ENCODE data around the gene ZCCHC4. TPM values are rescaled to one million over a fixed set of nuclear protein-coding genes. Genes with fewer than 3 reads are reported as not detected.

Gene ZCCHC4
- polyA plus RNA-seq, 1 donor: 12.2 TPM

DNA sequence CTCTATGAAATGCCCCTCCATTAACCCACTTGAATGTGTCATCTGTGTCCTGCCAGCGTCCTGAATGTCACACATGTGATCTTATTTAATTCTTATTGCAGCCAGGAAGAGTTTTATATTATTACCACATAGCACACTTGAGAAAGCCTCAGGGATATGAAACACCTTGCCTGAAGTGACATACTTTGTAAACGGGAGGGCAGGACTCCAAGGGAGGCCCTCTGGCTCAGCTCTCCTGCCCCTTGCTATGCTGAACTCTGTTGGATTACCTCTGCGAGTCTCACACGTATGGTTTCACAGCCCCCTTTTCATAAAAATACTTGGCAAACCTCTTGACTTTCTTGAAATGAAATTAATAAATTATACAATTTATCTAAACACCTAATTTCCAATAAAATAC is 11.1 kb upstream of the ZCCHC4 start:
- H3K27ac ChIP-seq (ENCODE audit: low read length): no peak overlapping the region

DNA sequence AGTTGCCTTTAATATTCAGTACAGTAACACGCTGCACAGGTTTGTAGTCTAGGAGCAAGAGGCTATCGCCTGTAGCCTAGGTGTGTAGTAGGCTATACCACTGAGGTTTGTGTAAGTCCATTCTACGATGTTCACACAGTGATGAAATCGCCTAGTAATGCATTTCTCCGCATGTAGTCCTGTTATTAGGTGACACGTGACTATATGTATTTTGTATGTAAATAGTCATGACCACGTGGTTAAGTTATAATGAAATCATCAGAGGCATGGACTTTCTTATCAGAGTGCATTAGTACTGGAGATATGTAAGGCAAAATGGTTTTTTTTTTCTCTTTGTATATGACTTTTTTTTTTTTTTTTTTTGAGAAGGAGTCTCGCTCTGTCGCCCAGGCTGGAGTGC is 9.9 kb upstream of the ZCCHC4 start:
- DNase-seq: no peak
- Histone ChIP-seq H3K27ac (ENCODE audit: low read length) (no peak overlapping the region), H3K36me3 (ENCODE audit: control insufficient read depth, insufficient read depth, low read length) (no peaks in the 10 kb centered on the region), H3K4me3 (ENCODE audit: low read length) (no peak overlapping the region), H3K9me3 (ENCODE audit: control insufficient read depth, low read depth, low read length) (no peaks in the 10 kb centered on the region), H3K4me1 (ENCODE audit: control insufficient read depth, insufficient read depth, low read length) (peaks cover 8% of the 10 kb centered on the region), H3K27me3 (ENCODE audit: control insufficient read depth, insufficient read depth, low read length) (no peaks in the 10 kb centered on the region)
- WGBS (ENCODE audit: insufficient coverage, low lambda C conversion rate): no CpG with 5 or more reads among the region's 9 CpGs

More for the DNA sequence above, 11.1 kb upstream of the ZCCHC4 start:
- Histone ChIP-seq H3K4me1 (ENCODE audit: control insufficient read depth, insufficient read depth, low read length) (peaks cover 8% of the 10 kb centered on the region), H3K27me3 (ENCODE audit: control insufficient read depth, insufficient read depth, low read length) (no peaks in the 10 kb centered on the region), H3K36me3 (ENCODE audit: control insufficient read depth, insufficient read depth, low read length) (no peaks in the 10 kb centered on the region), H3K4me3 (ENCODE audit: low read length) (no peak overlapping the region), H3K9me3 (ENCODE audit: control insufficient read depth, low read depth, low read length) (no peaks in the 10 kb centered on the region)
- 80% methylated on average over 1 of the region's 4 CpGs for WGBS (ENCODE audit: insufficient coverage, low lambda C conversion rate)
- no peak for DNase-seq

DNA sequence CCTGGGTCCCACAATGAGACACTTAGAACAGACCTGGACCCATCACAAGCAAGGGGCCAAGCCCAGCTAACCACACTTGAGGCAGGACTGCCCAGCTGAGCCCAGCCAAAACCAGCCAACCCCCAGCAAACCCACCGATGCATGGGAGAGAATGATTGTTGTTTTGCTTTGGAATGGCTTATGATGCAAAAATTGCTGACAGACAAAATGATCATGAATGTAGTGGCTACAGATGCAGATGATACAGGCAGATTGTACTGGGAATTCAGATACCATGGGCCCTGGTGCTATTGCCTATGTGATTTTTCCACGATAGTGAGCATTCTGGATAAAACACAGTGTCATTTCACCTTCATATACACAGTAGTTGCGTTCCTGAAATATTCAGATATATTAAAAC is 9.0 kb upstream of the ZCCHC4 start:
- H3K9me3 ChIP-seq (ENCODE audit: control insufficient read depth, low read depth, low read length): no peaks in the 10 kb centered on the region
- peaks cover 8% of the 10 kb centered on the region for H3K4me1 ChIP-seq (ENCODE audit: control insufficient read depth, insufficient read depth, low read length)
- no peak overlapping the region for H3K4me3 ChIP-seq (ENCODE audit: low read length)
- DNase-seq: no peak
- H3K36me3 ChIP-seq (ENCODE audit: control insufficient read depth, insufficient read depth, low read length): no peaks in the 10 kb centered on the region
- no peaks in the 10 kb centered on the region for H3K27me3 ChIP-seq (ENCODE audit: control insufficient read depth, insufficient read depth, low read length)
- WGBS (ENCODE audit: insufficient coverage, low lambda C conversion rate): 83% methylated on average over 1 of the region's 3 CpGs
- no peak overlapping the region for H3K27ac ChIP-seq (ENCODE audit: low read length)

DNA sequence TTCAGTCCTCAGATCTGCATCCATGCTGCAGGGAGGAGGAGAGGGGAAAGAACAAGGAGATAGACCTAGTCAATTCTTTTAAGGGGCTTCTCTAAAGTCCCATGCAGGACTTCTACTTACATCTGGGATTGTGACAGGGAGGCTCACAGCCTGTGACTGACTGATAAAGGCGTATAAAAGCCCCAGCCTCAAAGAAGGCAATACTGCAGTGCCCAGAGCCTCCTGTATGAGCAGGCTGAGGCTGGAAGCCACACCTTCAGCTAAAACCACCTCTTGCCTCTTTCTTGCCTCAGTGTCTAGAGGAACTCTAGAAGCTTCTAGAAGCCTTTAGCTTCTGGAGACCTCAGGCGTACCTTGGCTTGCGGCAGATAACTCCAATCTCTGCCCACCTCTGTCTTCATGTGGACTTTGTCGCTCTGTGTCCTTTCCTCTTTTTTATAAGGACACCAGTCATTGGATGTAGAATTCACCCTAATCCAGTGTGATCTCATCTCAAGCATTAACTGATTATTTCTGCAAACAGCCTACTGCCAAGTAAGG is 6.0 kb upstream of the ZCCHC4 start:
- no peak overlapping the region for H3K4me3 ChIP-seq (ENCODE audit: low read length)
- no peak for DNase-seq
- no peaks in the 10 kb centered on the region for H3K27me3 ChIP-seq (ENCODE audit: control insufficient read depth, insufficient read depth, low read length)
- no peaks in the 10 kb centered on the region for H3K4me1 ChIP-seq (ENCODE audit: control insufficient read depth, insufficient read depth, low read length)
- H3K27ac ChIP-seq (ENCODE audit: low read length): no peak overlapping the region
- no peaks in the 10 kb centered on the region for H3K36me3 ChIP-seq (ENCODE audit: control insufficient read depth, insufficient read depth, low read length)
- no CpG with 5 or more reads among the region's 4 CpGs for WGBS (ENCODE audit: insufficient coverage, low lambda C conversion rate)
- no peaks in the 10 kb centered on the region for H3K9me3 ChIP-seq (ENCODE audit: control insufficient read depth, low read depth, low read length)

DNA sequence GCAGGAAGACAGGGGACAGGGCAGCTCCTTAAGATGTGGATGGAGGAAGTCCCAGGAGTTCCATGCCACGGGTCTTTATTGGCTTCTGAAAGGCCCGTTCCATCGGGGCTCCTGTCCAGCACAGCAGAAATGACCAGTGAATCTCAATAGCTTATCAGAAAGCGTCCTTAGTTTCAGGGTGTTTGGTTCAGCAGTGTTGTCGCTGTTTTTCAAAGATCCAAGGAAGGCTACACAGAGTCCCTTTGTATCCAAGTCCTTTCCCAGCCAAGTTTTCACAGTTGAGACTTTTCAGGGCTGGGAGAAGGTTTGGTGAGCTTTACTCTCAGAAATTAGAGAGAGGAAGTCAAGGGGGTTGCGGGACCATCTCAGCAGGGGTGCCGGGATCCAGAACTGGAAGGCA is 5.0 kb upstream of the ZCCHC4 start:
- H3K9me3 ChIP-seq (ENCODE audit: control insufficient read depth, low read depth, low read length): no peaks in the 10 kb centered on the region
- no peak overlapping the region for H3K27ac ChIP-seq (ENCODE audit: low read length)
- no peaks in the 10 kb centered on the region for H3K4me1 ChIP-seq (ENCODE audit: control insufficient read depth, insufficient read depth, low read length)
- H3K4me3 ChIP-seq (ENCODE audit: low read length): no peak overlapping the region
- H3K27me3 ChIP-seq (ENCODE audit: control insufficient read depth, insufficient read depth, low read length): no peaks in the 10 kb centered on the region
- no peak for DNase-seq
- H3K36me3 ChIP-seq (ENCODE audit: control insufficient read depth, insufficient read depth, low read length): no peaks in the 10 kb centered on the region
- WGBS (ENCODE audit: insufficient coverage, low lambda C conversion rate): no CpG with 5 or more reads among the region's 7 CpGs

DNA sequence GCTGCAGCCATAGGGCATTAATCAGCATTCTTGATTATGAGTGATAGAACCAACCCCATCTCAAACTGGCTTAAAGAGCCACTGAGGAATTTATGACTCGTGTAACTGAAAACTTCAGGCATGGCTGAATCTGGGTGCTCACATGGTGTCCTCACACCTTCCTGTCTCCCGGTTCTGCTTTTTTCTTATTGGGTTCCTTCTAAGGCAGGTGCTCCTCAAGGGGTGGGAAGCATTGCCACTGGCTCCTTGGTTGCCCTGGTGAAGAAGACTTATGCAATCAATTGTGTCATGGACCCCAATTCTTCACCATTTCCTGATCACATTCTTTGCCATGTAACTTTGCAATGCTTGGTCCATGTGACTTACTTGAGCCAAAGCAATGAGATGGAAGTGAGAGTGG is 4.3 kb upstream of the ZCCHC4 start:
- Histone ChIP-seq H3K4me1 (ENCODE audit: control insufficient read depth, insufficient read depth, low read length) (no peaks in the 10 kb centered on the region), H3K27ac (ENCODE audit: low read length) (no peak overlapping the region), H3K36me3 (ENCODE audit: control insufficient read depth, insufficient read depth, low read length) (no peaks in the 10 kb centered on the region), H3K27me3 (ENCODE audit: control insufficient read depth, insufficient read depth, low read length) (no peaks in the 10 kb centered on the region), H3K4me3 (ENCODE audit: low read length) (no peak overlapping the region), H3K9me3 (ENCODE audit: control insufficient read depth, low read depth, low read length) (no peaks in the 10 kb centered on the region)
- no CpG with 5 or more reads among the region's 2 CpGs for WGBS (ENCODE audit: insufficient coverage, low lambda C conversion rate)
- DNase-seq: no peak

DNA sequence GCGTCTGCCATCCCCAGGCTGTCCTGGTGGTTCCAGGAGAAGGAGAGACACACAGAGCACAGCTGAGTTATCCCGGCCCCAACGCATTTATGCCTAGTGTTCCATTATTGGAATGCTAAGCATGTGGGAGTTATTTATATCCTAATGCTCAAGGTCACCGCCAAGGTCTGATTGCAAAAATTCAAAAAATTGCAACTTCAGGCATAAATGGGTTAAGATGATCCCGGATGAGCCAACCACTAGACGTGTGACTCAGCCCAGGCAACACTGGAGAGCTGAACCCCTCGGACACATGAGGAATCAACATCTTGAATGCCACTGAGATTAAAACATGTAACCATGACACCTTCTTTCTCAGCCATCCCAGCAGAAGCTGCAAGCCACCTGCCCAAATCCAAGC is 3.8 kb upstream of the ZCCHC4 start:
- DNase-seq: no peak
- no peaks in the 10 kb centered on the region for H3K9me3 ChIP-seq (ENCODE audit: control insufficient read depth, low read depth, low read length)
- no peak overlapping the region for H3K27ac ChIP-seq (ENCODE audit: low read length)
- H3K27me3 ChIP-seq (ENCODE audit: control insufficient read depth, insufficient read depth, low read length): no peaks in the 10 kb centered on the region
- no peak overlapping the region for H3K4me3 ChIP-seq (ENCODE audit: low read length)
- H3K4me1 ChIP-seq (ENCODE audit: control insufficient read depth, insufficient read depth, low read length): no peaks in the 10 kb centered on the region
- H3K36me3 ChIP-seq (ENCODE audit: control insufficient read depth, insufficient read depth, low read length): no peaks in the 10 kb centered on the region
- WGBS (ENCODE audit: insufficient coverage, low lambda C conversion rate): no CpG with 5 or more reads among the region's 7 CpGs

DNA sequence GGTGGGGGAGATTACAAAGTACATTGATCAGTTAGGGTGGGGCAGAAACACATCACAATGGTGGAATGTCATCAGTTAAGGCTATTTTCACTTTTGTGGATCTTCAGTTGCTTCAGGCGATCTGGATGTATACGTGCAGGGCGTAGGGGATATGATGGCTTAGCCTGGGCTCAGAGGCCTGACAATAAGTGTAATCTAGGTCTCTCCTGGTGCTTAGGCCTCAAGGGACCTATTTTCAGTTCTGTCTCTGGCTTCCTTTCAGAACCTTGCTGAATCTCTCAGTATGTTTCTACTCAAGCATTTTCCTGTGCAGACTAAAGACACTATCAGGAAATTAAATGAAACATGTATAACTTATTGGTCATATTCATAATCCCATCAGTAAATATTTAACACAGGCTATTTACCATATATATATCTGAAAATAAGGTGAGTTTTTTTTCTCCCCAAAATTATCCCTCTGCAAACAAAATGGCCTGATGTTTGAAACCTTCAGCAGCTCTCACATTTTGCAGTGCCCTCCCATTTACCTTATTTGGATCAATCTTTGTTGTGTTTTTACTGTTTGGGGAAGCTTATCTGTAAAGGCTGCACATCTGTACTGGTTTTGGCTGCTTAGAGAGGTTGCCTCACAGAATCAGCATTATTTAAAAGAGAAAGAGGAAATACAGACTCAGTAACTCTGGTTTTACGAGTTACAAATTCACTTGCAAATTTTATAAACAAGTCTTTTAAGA is 2.3 kb upstream of the ZCCHC4 start:
- Histone ChIP-seq H3K9me3 (ENCODE audit: control insufficient read depth, low read depth, low read length) (no peaks in the 10 kb centered on the region), H3K36me3 (ENCODE audit: control insufficient read depth, insufficient read depth, low read length) (no peaks in the 10 kb centered on the region), H3K27me3 (ENCODE audit: control insufficient read depth, insufficient read depth, low read length) (no peaks in the 10 kb centered on the region), H3K4me3 (ENCODE audit: low read length) (no peak overlapping the region), H3K27ac (ENCODE audit: low read length) (no peak overlapping the region), H3K4me1 (ENCODE audit: control insufficient read depth, insufficient read depth, low read length) (peaks cover 2% of the 10 kb centered on the region)
- DNase-seq: no peak
- WGBS (ENCODE audit: insufficient coverage, low lambda C conversion rate): no CpG with 5 or more reads among the region's 4 CpGs

DNA sequence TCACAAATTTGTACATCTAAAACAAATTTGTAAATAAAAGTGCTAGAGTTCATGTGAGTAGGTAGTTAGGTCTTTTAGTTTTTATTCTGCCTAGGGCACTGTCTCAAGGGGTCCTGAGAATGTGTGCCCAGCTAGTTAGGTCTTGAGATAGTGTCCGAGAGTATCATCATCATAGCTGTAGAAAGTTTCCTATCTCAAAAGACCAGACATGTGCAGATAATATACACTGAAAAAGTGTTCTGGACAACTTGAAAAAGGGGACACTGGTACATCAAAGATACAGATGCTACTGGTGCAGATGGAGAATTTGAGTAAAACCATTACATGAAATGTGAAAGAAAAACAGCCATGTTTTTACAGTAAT is 1.8 kb upstream of the ZCCHC4 start:
- H3K27me3 ChIP-seq (ENCODE audit: control insufficient read depth, insufficient read depth, low read length): no peaks in the 10 kb centered on the region
- peaks cover 4% of the 10 kb centered on the region for H3K36me3 ChIP-seq (ENCODE audit: control insufficient read depth, insufficient read depth, low read length)
- peaks cover 2% of the 10 kb centered on the region for H3K4me1 ChIP-seq (ENCODE audit: control insufficient read depth, insufficient read depth, low read length)
- no peak overlapping the region for H3K27ac ChIP-seq (ENCODE audit: low read length)
- H3K4me3 ChIP-seq (ENCODE audit: low read length): no peak overlapping the region
- WGBS (ENCODE audit: insufficient coverage, low lambda C conversion rate): no CpG with 5 or more reads among the region's 1 CpG
- H3K9me3 ChIP-seq (ENCODE audit: control insufficient read depth, low read depth, low read length): no peaks in the 10 kb centered on the region
- no peak for DNase-seq

DNA sequence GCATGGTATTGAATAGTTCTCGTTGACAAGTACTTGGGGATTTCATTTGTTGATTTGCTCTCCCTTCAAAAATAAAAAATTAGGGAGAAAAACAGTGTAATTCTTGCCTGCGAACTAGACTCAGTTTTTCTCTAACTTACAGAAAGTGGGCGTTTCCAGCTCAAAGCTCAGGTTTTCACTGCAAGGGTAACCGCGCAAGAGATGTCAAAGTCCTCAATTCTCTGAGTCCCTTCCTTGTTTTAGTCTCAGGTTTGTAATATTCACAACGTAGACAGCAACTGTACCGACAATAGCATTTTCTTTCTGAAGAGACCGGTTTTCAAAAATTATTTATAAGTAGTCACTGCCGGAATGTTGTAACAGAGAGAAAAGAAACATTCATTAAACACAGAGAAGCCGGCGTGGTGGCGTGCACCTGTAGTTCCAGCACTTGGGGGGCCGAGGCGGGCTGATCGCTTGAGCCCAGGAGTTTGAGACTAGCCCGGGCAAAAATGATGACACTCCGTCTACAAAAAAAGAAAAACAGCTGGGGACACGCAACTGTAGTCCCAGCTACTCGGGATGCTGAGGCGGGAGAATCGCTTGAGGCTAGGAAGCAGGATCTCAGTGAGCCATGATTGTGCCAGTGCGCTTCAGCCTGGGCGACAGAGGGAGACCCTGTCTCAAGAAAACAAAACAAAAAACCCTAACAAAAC is 774 bp downstream of the ZCCHC4 start:
- Histone ChIP-seq H3K4me1 (ENCODE audit: control insufficient read depth, insufficient read depth, low read length) (peaks cover 2% of the 10 kb centered on the region), H3K27me3 (ENCODE audit: control insufficient read depth, insufficient read depth, low read length) (no peaks in the 10 kb centered on the region), H3K36me3 (ENCODE audit: control insufficient read depth, insufficient read depth, low read length) (peaks cover 10% of the 10 kb centered on the region), H3K4me3 (ENCODE audit: low read length) (peak overlapping the region; percentile 87), H3K9me3 (ENCODE audit: control insufficient read depth, low read depth, low read length) (no peaks in the 10 kb centered on the region), H3K27ac (ENCODE audit: low read length) (peak overlapping the region; percentile 95)
- peak; percentile 61 to 81 for DNase-seq
- WGBS (ENCODE audit: insufficient coverage, low lambda C conversion rate): 3% methylated on average over 6 of the region's 23 CpGs

Data from large intestine (tissue), 3 donors.